IMR-90 (cell line): ENCODE results near the gene EEF1E1. TPM values are rescaled to one million over a fixed set of nuclear protein-coding genes. Genes with fewer than 3 reads are reported as not detected.

Experiments used
- ATAC-seq: fragments of 200-7000 bp; cut with Tn5 transposase; 2 replicates; pipeline ENCODE4 v1.9.1; 2020; ENCODE audit warnings: low read depth, mild to moderate bottlenecking, moderate library complexity
- BruUV-seq: library from RNA; stranded (reverse); fragments of 400-500 nt; replicated peaks from 2 replicates; lab custom pipeline; 2021; lab: Mats Ljungman, UMichigan
- CTCF ChIA-PET: fragments of 300-600 bp; formaldehyde crosslinking; extraction: SDS; loops from one replicate; lab custom pipeline; 2021; ENCODE audit warnings: antibody characterized with exemption; lab: Yijun Ruan, JAX
- POLR2A ChIA-PET: fragments of 300-600 bp; sonication (Branson Sonifier 250); formaldehyde crosslinking; loops from one replicate; lab custom pipeline; 2022; ENCODE audit warnings: antibody characterized with exemption; ENCODE audit not compliant: unreplicated experiment; lab: Charles Lee
- DNase-seq: peaks from one replicate; pipeline ENCODE4 v3.0.0; 2013
- H2AFZ ChIP-seq: replicated peaks from 2 replicates; pipeline ENCODE3; 2013; ENCODE audit warnings: low read length, mild to moderate bottlenecking; ENCODE audit not compliant: poor library complexity
- H2AK5ac ChIP-seq: 2 replicates; pipeline ENCODE4 v1.6.1; 2013; ENCODE audit warnings: low read depth, low read length, inconsistent platforms
- H2AK9ac ChIP-seq: replicated peaks from 2 replicates; pipeline ENCODE3; 2013; ENCODE audit warnings: mild to moderate bottlenecking, low read depth, low read length, moderate library complexity; ENCODE audit not compliant: poor library complexity
- H2BK120ac ChIP-seq: 2 replicates; pipeline ENCODE4 v1.6.1; 2013; ENCODE audit warnings: low read depth, low read length, inconsistent platforms
- H2BK15ac ChIP-seq: 3 replicates; pipeline ENCODE4 v1.6.1; 2013; ENCODE audit warnings: low read depth, low read length, inconsistent platforms
- H2BK20ac ChIP-seq: 2 replicates; pipeline ENCODE4 v1.6.1; 2013; ENCODE audit warnings: low read depth, mild to moderate bottlenecking, inconsistent platforms, low read length, moderate library complexity
- H2BK5ac ChIP-seq: 2 replicates; pipeline ENCODE4 v1.6.1; 2013; ENCODE audit warnings: mild to moderate bottlenecking, low read depth, low read length, inconsistent platforms; ENCODE audit not compliant: poor library complexity, severe bottlenecking
- H3K14ac ChIP-seq: replicated peaks from 2 replicates; pipeline ENCODE4 v1.6.1; 2013; ENCODE audit warnings: low read depth, low read length, inconsistent platforms
- H3K18ac ChIP-seq: 2 replicates; pipeline ENCODE4 v1.6.1; 2013; ENCODE audit warnings: low read depth, low read length, control low read depth
- H3K23ac ChIP-seq: 2 replicates; pipeline ENCODE4 v1.6.1; 2013; ENCODE audit warnings: low read depth, low read length, inconsistent platforms
- H3K27ac ChIP-seq: 2 replicates; pipeline ENCODE4 v1.5.1; 2013; ENCODE audit warnings: mild to moderate bottlenecking, control low read depth, low read length; ENCODE audit not compliant: insufficient read depth
- H3K27me3 ChIP-seq: 2 replicates; pipeline ENCODE4 v1.6.1; 2013; ENCODE audit warnings: low read length; ENCODE audit not compliant: control insufficient read depth, insufficient read depth
- H3K36me3 ChIP-seq: 2 replicates; pipeline ENCODE4 v1.6.1; 2013; ENCODE audit warnings: low read length, mixed read lengths; ENCODE audit not compliant: control insufficient read depth, insufficient read depth
- H3K4ac ChIP-seq: 2 replicates; pipeline ENCODE4 v1.6.1; 2013; ENCODE audit warnings: low read depth, low read length, inconsistent platforms
- H3K4me1 ChIP-seq: 2 replicates; pipeline ENCODE4 v1.6.1; 2013; ENCODE audit warnings: low read length, mixed read lengths; ENCODE audit not compliant: control insufficient read depth, insufficient read depth
- H3K4me2 ChIP-seq: 2 replicates; pipeline ENCODE4 v1.6.1; 2013; ENCODE audit warnings: low read depth, mild to moderate bottlenecking, control low read depth, low read length, moderate library complexity
- H3K4me3 ChIP-seq: 2 replicates; pipeline ENCODE4 v1.5.1; 2013; ENCODE audit warnings: low read depth, mild to moderate bottlenecking, control low read depth, low read length, moderate library complexity; ENCODE audit not compliant: insufficient read depth
- H3K56ac ChIP-seq: 2 replicates; pipeline ENCODE4 v1.6.1; 2013; ENCODE audit warnings: low read length, inconsistent platforms; ENCODE audit not compliant: insufficient read depth; ENCODE audit errors: extremely low read depth
- H3K79me1 ChIP-seq, 2 experiments: 2 replicates each; pipeline ENCODE4 v1.6.1; 2013; ENCODE audit warnings: low read length in 2 of 2, inconsistent platforms in 1 of 2, low read depth in 1 of 2
- H3K9ac ChIP-seq: 2 replicates; pipeline ENCODE4 v1.6.1; 2013; ENCODE audit warnings: low read depth, low read length, control low read depth
- H3K9me1 ChIP-seq: 2 replicates; pipeline ENCODE4 v1.6.1; 2013; ENCODE audit warnings: low read length, inconsistent platforms; ENCODE audit not compliant: insufficient read depth
- H3K9me3 ChIP-seq: 2 replicates; pipeline ENCODE4 v1.6.1; 2013; ENCODE audit warnings: low read length; ENCODE audit not compliant: control insufficient read depth, insufficient read depth
- H4K20me1 ChIP-seq: 2 replicates; pipeline ENCODE4 v1.6.1; 2013; ENCODE audit warnings: low read length, inconsistent platforms; ENCODE audit not compliant: insufficient read depth
- H4K5ac ChIP-seq: 2 replicates; pipeline ENCODE4 v1.6.1; 2013; ENCODE audit warnings: mild to moderate bottlenecking, low read depth, low read length, control low read depth
- H4K8ac ChIP-seq, 2 experiments: 2 replicates each; pipeline ENCODE4 v1.6.1; 2013; ENCODE audit warnings: low read depth in 2 of 2, low read length in 2 of 2, control low read depth in 1 of 2, inconsistent platforms in 1 of 2
- H4K91ac ChIP-seq: 2 replicates; pipeline ENCODE4 v1.6.1; 2013; ENCODE audit warnings: low read depth, low read length, inconsistent platforms; ENCODE audit not compliant: insufficient read depth
- BHLHE40 ChIP-seq: fragments of 150-350 bp; IDR thresholded peaks from 2 replicates; pipeline ENCODE4 v1.6.1; 2016; ENCODE audit warnings: mild to moderate bottlenecking, low read depth, low read length
- CEBPB ChIP-seq: IDR thresholded peaks from 2 replicates; pipeline ENCODE4 v1.6.1; 2012; ENCODE audit warnings: low read depth, low read length, improper control_type of control experiment
- CHD1 ChIP-seq: IDR thresholded peaks from 2 replicates; pipeline ENCODE4 v1.6.1; 2012; ENCODE audit warnings: low read depth, low read length, improper control_type of control experiment
- FOS ChIP-seq: fragments of 150-350 bp; IDR thresholded peaks from 2 replicates; pipeline ENCODE4 v1.6.1; 2016; ENCODE audit warnings: low read depth, low read length
- MXI1 ChIP-seq: IDR thresholded peaks from 2 replicates; pipeline ENCODE4 v1.6.1; 2012; ENCODE audit warnings: low read depth, mild to moderate bottlenecking, low read length, moderate library complexity, borderline replicate concordance
- NFE2L2 ChIP-seq: fragments of 150-350 bp; IDR thresholded peaks from 2 replicates; pipeline ENCODE4 v1.6.1; 2016; ENCODE audit warnings: low read depth, mild to moderate bottlenecking, low read length
- POLR2A ChIP-seq: IDR thresholded peaks from 2 replicates; pipeline ENCODE4 v1.6.1; 2012; ENCODE audit warnings: mild to moderate bottlenecking, low read depth, low read length
- WGBS, 2 experiments: methylation state at CpG; one replicate each; pipeline versions ENCODE4 v1.1.5 to v1.1.7; 2013; ENCODE audit warnings: missing lambda C conversion rate in 2 of 2; ENCODE audit not compliant: insufficient read length in 1 of 2; ENCODE audit errors: extremely low coverage in 2 of 2; 5-methylcytosine and 5-hydroxymethylcytosine counted together
- dilution Hi-C: fragments of 300-500 bp; cut with HindIII; formaldehyde crosslinking; loops from one replicate; pipeline ENCODE4 v1.14.3; 2018; ENCODE audit warnings: low sequenced_read_pairs; ENCODE audit not compliant: unreplicated experiment
- in situ Hi-C: fragments of 300-500 bp; cut with MboI; formaldehyde crosslinking; loops from 3 replicates; pipeline ENCODE4 v1.14.3; 2019; ENCODE audit warnings: low sequenced_read_pairs, inconsistent platforms, mixed read lengths
- intact Hi-C: fragments of 100-400 bp; cut with micrococcal nuclease; formaldehyde crosslinking; loops from 2 replicates; pipeline ENCODE4 v1.10.0; 2022
- polyA plus RNA-seq, 3 experiments: library from polyadenylated mRNA; depleted of rRNA; stranded (reverse); fragments of >200 nt; gene quantifications; 2 replicates each; pipeline ENCODE4 v1.2.3, GENCODE V29; 2012; ENCODE audit warnings: low replicate concordance in 1 of 3
- total RNA-seq: library from RNA; depleted of rRNA; stranded (reverse); fragments of >200 nt; gene quantifications from 2 replicates; pipeline ENCODE4 v1.2.3, GENCODE V29; 2012
- TF ChIP-seq, protein P1 (sequence below): conservative IDR thresholded peaks from 2 replicates; pipeline ENCODE4 v1.5.1; 2012; ENCODE audit warnings: mild to moderate bottlenecking, low read depth, low read length, improper control_type of control experiment

The EEF1E1 gene
- total and polyA plus RNA-seq, 2 of the 4 experiments (the other 2 are of a cell fraction) = 65.8 to 68.6 TPM

DNA sequence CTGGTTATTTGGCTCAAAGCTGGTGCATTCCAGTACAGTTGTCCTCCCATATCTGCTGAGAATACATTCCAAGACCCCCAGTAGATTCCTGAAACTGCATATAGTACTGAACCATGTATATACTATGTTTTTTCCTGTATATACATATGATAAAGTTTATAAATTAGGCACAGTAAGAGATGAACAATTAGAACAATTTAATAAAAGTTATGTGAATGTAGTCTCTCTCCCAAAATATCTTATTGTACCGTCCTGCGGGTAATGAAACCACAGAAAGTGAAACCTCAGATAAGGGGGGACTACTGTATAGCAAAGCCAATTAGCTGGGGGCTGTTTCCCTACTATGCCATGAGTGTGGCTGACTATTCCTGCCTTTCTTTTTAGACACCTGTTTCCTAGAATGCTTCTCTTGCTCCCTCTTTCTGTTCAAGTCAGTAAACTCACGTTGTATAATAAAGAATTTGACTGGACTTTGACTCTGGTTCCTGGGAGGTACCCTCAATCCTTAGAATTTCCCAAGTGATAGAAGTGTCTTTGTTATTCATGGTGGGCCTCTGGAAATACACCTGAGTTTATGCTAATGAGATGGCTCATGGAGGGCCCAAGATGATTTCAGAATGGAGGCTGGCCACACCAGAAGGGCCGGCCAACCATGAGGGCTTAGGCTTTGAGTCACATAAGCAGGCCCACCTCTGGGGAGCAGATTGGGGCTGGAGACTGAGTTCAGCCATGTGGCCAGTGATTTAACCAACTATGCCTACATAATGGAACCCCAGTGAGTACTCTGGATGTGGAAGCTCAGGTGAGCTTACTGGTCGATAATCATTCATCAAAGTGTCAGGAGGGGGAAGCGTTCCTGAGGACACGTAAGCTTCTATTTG, 37.5 kb downstream of the EEF1E1 start:
- H4K5ac ChIP-seq = peak overlapping the region; percentile 92
- no peak overlapping the region for H3K9ac ChIP-seq
- no peaks in the 10 kb centered on the region for H4K20me1 ChIP-seq
- H3K4ac ChIP-seq = peak overlapping the region; percentile 62; the same call in 1 of the 2 replicates
- H4K91ac ChIP-seq = peak overlapping the region; percentile 67
- H4K8ac ChIP-seq = peak overlapping the region; percentile 85 to 98
- peak overlapping the region; percentile 99 for H2AFZ ChIP-seq
- no peaks in the 10 kb centered on the region; the same call in 1 of the 2 replicates for H3K9me1 ChIP-seq
- H3K9me3 ChIP-seq = no peaks in the 10 kb centered on the region
- H3K56ac ChIP-seq = peak overlapping the region; percentile 56
- H3K79me1 ChIP-seq = peaks cover 0 to 8% of the 10 kb centered on the region in 2 experiments; a peak in 1 of 4 replicates
- in situ Hi-C loops (loop anchor here (25.0 kb wide), 1 partner anchor 778 kb away; no protein-coding TSS in a partner anchor), dilution Hi-C loops (no loop called here), intact Hi-C loops (loop anchor here (1.0 kb wide), 1 partner anchor 154 kb away; no protein-coding TSS in a partner anchor)
- POLR2A ChIA-PET = no interaction called here
- DNase-seq = no peak
- H3K4me1 ChIP-seq = no peaks in the 10 kb centered on the region
- ATAC-seq = no peak
- H3K18ac ChIP-seq = peak overlapping the region; percentile 38; the same call in 1 of the 2 replicates
- H2BK20ac ChIP-seq = peak overlapping the region; percentile 62
- H2AK9ac ChIP-seq = peak overlapping the region; percentile 38
- H3K27ac ChIP-seq = peak overlapping the region; percentile 25; the same call in 1 of the 2 replicates
- no CpG with 5 or more reads among the region's 7 CpGs for WGBS, 2 experiments
- H3K23ac ChIP-seq = no peak overlapping the region
- H3K27me3 ChIP-seq = no peaks in the 10 kb centered on the region
- peak overlapping the region; percentile 84; the same call in 1 of the 2 replicates for H2BK120ac ChIP-seq
- no peaks in the 10 kb centered on the region for H3K36me3 ChIP-seq
- CTCF ChIA-PET = interaction anchor here (0.6 to 1.2 kb wide), 2 partner anchors 166 to 342 kb away, joined by 3 read pairs; no protein-coding TSS in a partner anchor
- peak overlapping the region; percentile 22; the same call in 1 of the 2 replicates for H3K4me3 ChIP-seq
- no TSS peak for BruUV-seq
- H2BK5ac ChIP-seq = peak overlapping the region; percentile 62
- H2AK5ac ChIP-seq = peak overlapping the region; percentile 69
- H3K14ac ChIP-seq = peak overlapping the region; percentile 70
- TF ChIP-seq, protein P1, sequence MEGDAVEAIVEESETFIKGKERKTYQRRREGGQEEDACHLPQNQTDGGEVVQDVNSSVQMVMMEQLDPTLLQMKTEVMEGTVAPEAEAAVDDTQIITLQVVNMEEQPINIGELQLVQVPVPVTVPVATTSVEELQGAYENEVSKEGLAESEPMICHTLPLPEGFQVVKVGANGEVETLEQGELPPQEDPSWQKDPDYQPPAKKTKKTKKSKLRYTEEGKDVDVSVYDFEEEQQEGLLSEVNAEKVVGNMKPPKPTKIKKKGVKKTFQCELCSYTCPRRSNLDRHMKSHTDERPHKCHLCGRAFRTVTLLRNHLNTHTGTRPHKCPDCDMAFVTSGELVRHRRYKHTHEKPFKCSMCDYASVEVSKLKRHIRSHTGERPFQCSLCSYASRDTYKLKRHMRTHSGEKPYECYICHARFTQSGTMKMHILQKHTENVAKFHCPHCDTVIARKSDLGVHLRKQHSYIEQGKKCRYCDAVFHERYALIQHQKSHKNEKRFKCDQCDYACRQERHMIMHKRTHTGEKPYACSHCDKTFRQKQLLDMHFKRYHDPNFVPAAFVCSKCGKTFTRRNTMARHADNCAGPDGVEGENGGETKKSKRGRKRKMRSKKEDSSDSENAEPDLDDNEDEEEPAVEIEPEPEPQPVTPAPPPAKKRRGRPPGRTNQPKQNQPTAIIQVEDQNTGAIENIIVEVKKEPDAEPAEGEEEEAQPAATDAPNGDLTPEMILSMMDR = no peak
- no peak for TF ChIP-seq POLR2A
- TF ChIP-seq MXI1 = no peak
- TF ChIP-seq FOS = no peak
- no peak for TF ChIP-seq BHLHE40
- TF ChIP-seq NFE2L2 = no peak
- TF ChIP-seq CEBPB = no peak
- TF ChIP-seq CHD1 = no peak
- H2BK15ac ChIP-seq = peak overlapping the region; percentile 73
- peak overlapping the region; percentile 57 for H3K4me2 ChIP-seq
